Putamen (tissue), 1 donor: Measurements from ENCODE around the gene CPNE7.
A peak's percentile ranks its signal among the peaks of the same experiment; 100 is the strongest.
"Not testable (repeated sequence)": the region's sequence is repeated elsewhere in the genome, so short reads cannot be mapped to it uniquely, and the experiment has no call there.

ENCODE experiments used
- DNase-seq: peaks from one replicate; pipeline ENCODE4 v3.0.0-alpha.2; 2016; ENCODE audit warnings: low spot score

CPNE7 gene

GRCh38 chr16:89583197-89583894, 7.8 kb downstream of the CPNE7 start:
- no peak for DNase-seq

- DNase-seq = no peak
These were observed 8.5 kb downstream of the CPNE7 start for GRCh38 chr16:89583895-89584644.

GRCh38 chr16:89584768-89585549, 9.4 kb downstream of the CPNE7 start:
- DNase-seq = peak; percentile 75

- DNase-seq = no peak
These were observed 10.7 kb downstream of the CPNE7 start for GRCh38 chr16:89586218-89586617.

GRCh38 chr16:89586853-89587252, 11.3 kb downstream of the CPNE7 start:
- no peak for DNase-seq

GRCh38 chr16:89587676-89588075, 12.1 kb downstream of the CPNE7 start:
- DNase-seq = not testable (repeated sequence)

GRCh38 chr16:89588413-89589109, 13.0 kb downstream of the CPNE7 start:
- DNase-seq = no peak

GRCh38 chr16:89589241-89589926, 13.8 kb downstream of the CPNE7 start:
- DNase-seq = no peak

- no peak for DNase-seq
These were observed 18.3 kb downstream of the CPNE7 start for GRCh38 chr16:89593841-89594240.

- DNase-seq = no peak
These were observed 19.9 kb downstream of the CPNE7 start for GRCh38 chr16:89595330-89596060.

- no peak for DNase-seq
These were observed 20.6 kb downstream of the CPNE7 start for GRCh38 chr16:89596061-89596689.

- DNase-seq = no peak
These were observed 21.5 kb downstream of the CPNE7 start for GRCh38 chr16:89596957-89597649.

GRCh38 chr16:89598199-89598598, 22.6 kb downstream of the CPNE7 start:
- DNase-seq = no peak

GRCh38 chr16:89599451-89599858, 23.9 kb downstream of the CPNE7 start:
- no peak for DNase-seq

- DNase-seq = no peak
These were observed 24.3 kb downstream of the CPNE7 start for GRCh38 chr16:89599902-89600301.

GRCh38 chr16:89600427-89600826, 24.9 kb downstream of the CPNE7 start:
- DNase-seq = no peak

GRCh38 chr16:89600956-89601355, 25.4 kb downstream of the CPNE7 start:
- DNase-seq = no peak

- no peak for DNase-seq
These were observed 26.3 kb downstream of the CPNE7 start for GRCh38 chr16:89601906-89602272.

GRCh38 chr16:89602273-89602951, 26.9 kb downstream of the CPNE7 start:
- DNase-seq = peak; percentile 50
